Activated naive CD8-positive, alpha-beta T cell (primary cell): ENCODE measurements around the gene DKKL1.

ENCODE experiments used
- H3K27ac Mint-ChIP-seq: one replicate; pipeline ENCODE4 v1.8.0; 2021; ENCODE audit warnings: mixed read lengths
- H3K27me3 Mint-ChIP-seq: one replicate; pipeline ENCODE4 v1.8.0; 2021; ENCODE audit warnings: mixed read lengths
- H3K36me3 Mint-ChIP-seq: one replicate; pipeline ENCODE4 v1.8.0; 2021; ENCODE audit warnings: mixed read lengths
- H3K4me1 Mint-ChIP-seq: one replicate; pipeline ENCODE4 v1.8.0; 2021; ENCODE audit warnings: low read depth, mixed read lengths
- H3K4me3 Mint-ChIP-seq: one replicate; pipeline ENCODE4 v1.8.0; 2021; ENCODE audit warnings: mild to moderate bottlenecking, mixed read lengths
- H3K9me3 Mint-ChIP-seq: one replicate; pipeline ENCODE4 v1.8.0; 2021; ENCODE audit warnings: low read depth, mixed read lengths

Gene DKKL1

DNA sequence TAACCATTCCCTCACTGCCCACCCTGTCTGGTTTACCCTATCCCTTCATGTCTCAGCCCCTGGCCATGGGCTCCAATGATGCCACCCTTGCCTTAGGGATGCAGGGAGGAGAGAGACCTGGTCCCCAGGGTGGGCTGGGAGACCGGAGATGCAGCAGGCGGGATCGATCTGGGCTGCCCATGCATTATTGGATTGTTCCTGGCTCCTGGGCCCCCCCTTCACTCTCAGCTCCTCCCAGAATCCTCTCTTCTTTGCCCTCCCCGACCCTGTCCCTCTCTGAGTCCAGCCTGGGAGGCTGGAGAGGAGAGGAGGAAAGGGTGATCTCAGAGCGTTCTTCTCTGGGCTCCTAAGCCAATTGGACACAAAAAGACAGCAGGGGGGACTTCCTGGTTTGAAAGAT is 30.2 kb downstream of the DKKL1 start:
- Mint-ChIP-seq H3K4me1 (peaks cover 19% of the 10 kb centered on the region), H3K27me3 (no peaks in the 10 kb centered on the region), H3K27ac (no peak overlapping the region), H3K4me3 (no peak overlapping the region), H3K9me3 (no peaks in the 10 kb centered on the region), H3K36me3 (no peaks in the 10 kb centered on the region)

DNA sequence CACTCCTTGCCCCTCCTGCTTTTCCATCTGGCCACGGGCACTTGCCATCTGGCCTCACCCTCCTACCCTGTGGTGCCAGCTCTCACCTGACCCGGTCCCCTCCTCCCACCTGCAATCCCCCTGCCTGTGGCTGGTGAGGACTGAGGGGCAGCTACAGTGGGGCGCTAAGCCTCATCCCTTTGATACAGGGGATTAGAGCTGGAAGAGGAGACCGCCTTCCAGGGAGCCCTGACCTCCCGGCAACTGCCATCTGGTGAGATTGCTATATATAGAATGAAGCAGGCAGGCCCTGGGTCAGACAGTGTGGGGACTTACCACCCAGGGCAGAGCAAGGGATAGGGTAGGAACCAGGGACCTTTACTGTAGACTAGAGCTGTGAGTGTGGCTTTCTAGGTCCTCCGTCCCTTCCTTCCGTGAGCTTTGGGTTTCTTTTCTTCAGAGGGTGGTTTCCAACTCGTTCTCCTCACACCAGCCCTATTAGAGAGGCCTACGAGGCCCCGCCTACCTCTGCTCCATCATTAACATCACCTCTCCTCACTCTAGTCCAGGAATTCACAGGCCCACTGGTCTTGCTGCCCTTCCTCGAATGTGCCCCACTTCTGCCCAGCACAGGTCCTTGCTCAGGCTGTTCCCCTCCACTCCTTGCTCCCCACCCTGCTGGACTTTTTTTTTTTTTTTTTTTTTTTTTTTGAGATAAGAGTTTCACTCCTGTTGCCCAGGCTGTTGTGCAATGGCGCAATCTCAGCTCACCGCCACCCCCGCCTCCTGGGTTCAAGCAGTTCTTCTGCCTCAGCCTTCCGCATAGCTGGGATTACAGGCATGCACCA is 32.1 kb downstream of the DKKL1 start:
- Mint-ChIP-seq H3K27ac (no peak overlapping the region), H3K27me3 (no peaks in the 10 kb centered on the region), H3K4me3 (no peak overlapping the region), H3K4me1 (peaks cover 25% of the 10 kb centered on the region), H3K36me3 (no peaks in the 10 kb centered on the region), H3K9me3 (no peaks in the 10 kb centered on the region)

DNA sequence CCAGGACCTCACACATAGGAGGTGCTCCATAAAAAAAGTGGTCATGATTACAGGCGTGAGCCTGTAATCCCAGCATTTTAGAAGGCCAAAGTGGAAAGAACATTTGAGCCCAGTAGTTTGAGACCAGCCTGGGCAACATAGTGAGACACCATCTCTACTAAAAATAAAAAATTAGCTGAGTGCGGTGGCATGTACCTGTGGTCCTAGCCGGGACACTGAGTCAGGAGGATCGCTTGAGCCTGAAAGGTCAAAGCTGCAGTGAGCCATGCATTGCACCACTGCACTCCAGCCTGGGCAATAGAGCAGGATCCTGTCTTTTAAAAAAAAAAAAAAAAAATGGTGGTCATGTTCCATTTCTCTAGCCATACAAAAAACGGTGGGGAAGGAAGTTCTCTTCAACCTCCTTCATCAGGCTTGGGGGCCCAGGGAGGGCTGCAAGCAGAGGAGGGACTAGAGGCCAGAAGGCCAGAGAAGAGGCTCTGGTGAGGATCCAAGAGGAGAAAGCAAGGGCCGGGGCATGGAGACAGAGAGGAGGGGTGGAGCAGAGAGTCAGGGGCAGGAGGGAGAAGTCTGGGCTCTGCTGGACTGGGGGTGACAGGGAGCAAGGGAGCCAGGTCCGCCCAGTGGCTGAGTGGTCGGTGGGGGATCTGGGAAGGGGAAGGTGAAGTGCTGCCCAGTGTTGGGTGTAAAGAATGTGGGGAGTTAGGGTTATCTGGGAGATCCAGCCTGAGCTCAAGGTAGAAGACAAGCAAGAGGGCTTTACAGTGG is 33.2 kb downstream of the DKKL1 start:
- peaks cover 24% of the 10 kb centered on the region for H3K4me1 Mint-ChIP-seq
- no peak overlapping the region for H3K4me3 Mint-ChIP-seq
- no peak overlapping the region for H3K27ac Mint-ChIP-seq
- H3K27me3 Mint-ChIP-seq, result no peaks in the 10 kb centered on the region
- no peaks in the 10 kb centered on the region for H3K36me3 Mint-ChIP-seq
- no peaks in the 10 kb centered on the region for H3K9me3 Mint-ChIP-seq

DNA sequence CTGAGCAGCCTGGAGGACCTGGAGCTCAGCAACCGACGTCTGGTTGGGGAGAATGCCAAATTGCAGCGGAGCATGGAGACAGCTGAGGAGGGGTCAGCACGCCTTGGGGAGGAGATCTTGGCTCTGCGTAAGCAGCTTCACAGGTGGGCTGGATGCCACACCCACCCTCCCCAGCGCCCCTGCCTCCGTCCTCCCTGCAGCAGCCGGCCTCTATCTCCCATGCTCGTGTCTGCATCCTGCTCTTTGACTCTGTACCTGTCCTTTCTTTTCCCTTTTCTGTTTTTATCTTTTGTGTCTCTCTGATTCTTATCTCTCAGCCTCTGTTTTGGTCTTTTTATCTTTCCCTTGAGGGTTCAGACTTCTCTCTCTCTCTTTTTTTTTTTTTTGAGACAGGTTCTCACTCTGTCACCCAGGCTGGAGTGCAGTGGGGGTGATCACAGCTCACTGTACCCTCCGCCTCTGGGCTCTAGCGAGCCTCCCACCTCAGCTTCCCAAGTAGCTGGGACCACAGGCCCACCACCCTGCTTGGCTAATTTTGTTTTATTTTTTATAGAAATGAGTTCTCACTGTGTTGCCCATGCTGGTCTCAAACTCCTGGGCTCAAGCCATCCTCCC is 34.4 kb downstream of the DKKL1 start:
- no peaks in the 10 kb centered on the region for H3K36me3 Mint-ChIP-seq
- peaks cover 25% of the 10 kb centered on the region for H3K4me1 Mint-ChIP-seq
- peak overlapping the region; percentile 4 for H3K4me3 Mint-ChIP-seq
- no peaks in the 10 kb centered on the region for H3K27me3 Mint-ChIP-seq
- no peak overlapping the region for H3K27ac Mint-ChIP-seq
- no peaks in the 10 kb centered on the region for H3K9me3 Mint-ChIP-seq

DNA sequence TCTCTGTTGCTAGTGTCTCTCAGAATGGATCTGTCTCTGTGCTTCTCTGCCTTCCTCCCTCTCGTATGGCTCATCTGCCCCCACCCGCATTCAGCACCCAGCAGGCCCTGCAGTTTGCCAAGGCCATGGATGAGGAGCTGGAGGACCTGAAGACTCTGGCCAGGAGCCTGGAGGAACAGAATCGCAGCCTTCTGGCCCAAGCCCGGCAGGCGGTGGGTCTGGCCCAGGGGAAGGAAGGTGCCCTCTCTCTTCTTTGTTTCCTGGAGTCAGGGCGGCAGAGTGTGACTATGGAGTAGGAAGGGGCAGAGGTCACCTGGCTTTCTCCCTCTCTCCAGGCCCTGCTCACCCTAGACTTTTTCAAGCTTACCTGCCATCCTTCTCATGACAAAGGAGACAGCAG is 35.3 kb downstream of the DKKL1 start:
- Mint-ChIP-seq H3K4me3 (peak overlapping the region; percentile 4), H3K27me3 (no peaks in the 10 kb centered on the region), H3K27ac (no peak overlapping the region), H3K4me1 (peaks cover 29% of the 10 kb centered on the region), H3K36me3 (no peaks in the 10 kb centered on the region), H3K9me3 (no peaks in the 10 kb centered on the region)

DNA sequence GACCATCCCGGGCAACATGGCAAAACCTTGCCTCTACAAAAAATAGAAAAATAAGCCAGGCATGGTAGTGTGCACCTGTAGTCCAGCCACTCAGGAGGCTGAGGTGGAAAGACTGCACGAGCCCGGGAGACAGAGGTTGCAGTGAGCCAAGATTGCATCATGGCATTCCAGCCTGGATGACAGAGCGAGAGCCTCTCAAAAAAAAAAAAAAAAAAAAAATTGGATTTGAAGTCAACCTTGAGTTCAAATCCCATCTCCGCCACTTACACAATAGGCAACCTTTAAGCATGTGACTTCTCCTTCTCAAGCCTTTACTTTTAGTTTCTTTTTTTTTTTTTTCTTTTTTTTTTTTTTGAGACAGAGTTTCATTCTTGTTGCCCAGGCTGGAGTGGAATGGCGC is 36.4 kb downstream of the DKKL1 start:
- H3K4me1 Mint-ChIP-seq, result peaks cover 32% of the 10 kb centered on the region
- no peak overlapping the region for H3K27ac Mint-ChIP-seq
- H3K36me3 Mint-ChIP-seq, result no peaks in the 10 kb centered on the region
- no peak overlapping the region for H3K4me3 Mint-ChIP-seq
- no peaks in the 10 kb centered on the region for H3K27me3 Mint-ChIP-seq
- no peaks in the 10 kb centered on the region for H3K9me3 Mint-ChIP-seq

DNA sequence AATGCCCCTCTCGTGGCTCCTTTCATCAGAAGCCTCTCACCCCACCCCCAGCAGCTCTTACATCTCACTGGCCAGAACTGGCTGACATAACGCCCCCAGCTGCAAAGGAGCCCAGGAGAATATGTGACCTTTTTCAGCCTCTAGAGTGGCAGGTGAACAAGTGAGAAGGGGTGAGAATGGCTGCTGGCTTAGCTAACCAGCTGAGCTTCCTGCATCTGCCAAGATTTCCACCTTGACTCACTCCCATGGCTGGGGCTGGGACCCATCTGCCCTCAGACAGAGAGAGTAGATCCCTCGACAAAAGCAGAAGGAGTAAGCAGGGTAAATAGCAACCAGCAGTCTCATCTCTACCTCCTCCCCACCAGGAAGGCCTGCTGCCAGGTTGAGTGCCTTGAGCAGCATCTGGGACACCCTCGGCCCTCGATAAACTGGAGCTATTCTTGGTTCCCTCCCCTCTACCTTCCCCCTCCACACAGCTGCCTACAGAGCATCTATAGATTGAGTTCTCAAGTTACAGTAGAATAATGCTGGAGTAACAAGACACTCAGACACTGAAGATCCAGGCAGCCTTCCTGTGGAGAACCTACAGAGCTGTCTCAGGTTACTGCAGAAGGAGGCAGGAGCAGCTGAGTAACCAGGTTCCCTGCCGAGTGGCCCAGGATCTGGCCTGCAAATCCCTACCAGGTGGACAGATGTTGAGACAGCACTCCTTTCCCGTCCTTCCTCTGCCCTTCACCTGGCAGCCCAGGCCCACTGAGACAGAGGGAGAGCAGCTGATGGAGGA is 39.9 kb downstream of the DKKL1 start:
- Mint-ChIP-seq H3K4me1 (peaks cover 34% of the 10 kb centered on the region), H3K27me3 (no peaks in the 10 kb centered on the region), H3K9me3 (no peaks in the 10 kb centered on the region), H3K27ac (no peak overlapping the region), H3K36me3 (no peaks in the 10 kb centered on the region), H3K4me3 (no peak overlapping the region)

DNA sequence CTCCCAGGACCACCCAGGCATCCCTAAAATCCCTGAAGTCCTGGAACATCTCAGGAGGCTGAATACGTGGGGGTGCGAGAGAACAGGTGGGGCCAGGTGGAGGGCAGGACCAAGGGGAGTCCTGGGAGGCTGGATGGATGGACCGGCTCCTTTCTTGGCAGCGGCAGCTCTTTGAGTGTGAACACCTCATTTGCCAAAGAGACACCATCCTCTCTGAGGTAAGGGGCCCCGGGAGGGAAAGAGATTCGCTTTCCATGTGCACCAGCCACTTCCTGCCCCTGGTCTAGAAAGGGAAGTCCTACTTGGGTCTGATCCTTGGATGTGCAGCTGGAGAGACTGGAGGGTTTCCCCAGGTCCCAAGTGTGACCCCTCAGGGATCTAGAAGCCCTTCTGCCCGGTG is 43.4 kb downstream of the DKKL1 start:
- H3K4me3 Mint-ChIP-seq, result no peak overlapping the region
- H3K36me3 Mint-ChIP-seq, result no peaks in the 10 kb centered on the region
- H3K4me1 Mint-ChIP-seq, result peaks cover 56% of the 10 kb centered on the region
- H3K27ac Mint-ChIP-seq, result no peak overlapping the region
- H3K27me3 Mint-ChIP-seq, result no peaks in the 10 kb centered on the region
- no peaks in the 10 kb centered on the region for H3K9me3 Mint-ChIP-seq

DNA sequence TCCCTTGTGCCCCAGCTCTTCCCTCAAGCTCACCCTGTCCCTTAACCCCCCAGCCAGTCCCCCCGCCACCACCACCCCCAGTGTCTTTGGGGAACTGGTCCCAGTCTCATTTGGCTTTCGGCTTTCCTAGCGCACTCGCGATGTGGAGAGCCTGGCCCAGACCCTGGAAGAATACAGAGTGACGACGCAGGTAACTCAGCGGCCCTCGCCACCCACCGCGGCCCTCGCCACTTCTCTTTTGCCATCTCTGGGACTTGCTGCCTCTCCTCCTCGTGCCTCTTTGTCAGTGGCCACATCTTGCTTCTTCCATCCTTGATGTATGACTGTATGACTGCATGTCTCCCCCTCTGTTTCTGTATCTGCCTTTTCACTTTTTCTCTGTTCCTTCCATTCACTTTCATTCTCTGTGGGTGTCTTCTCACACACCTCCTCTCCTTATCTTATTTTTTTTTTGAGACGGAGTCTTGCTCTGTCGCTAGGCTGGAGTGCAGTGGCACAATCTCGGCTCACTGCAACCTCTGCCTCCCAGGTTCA is 43.9 kb downstream of the DKKL1 start:
- no peak overlapping the region for H3K4me3 Mint-ChIP-seq
- H3K27ac Mint-ChIP-seq, result no peak overlapping the region
- H3K27me3 Mint-ChIP-seq, result no peaks in the 10 kb centered on the region
- no peaks in the 10 kb centered on the region for H3K9me3 Mint-ChIP-seq
- H3K36me3 Mint-ChIP-seq, result no peaks in the 10 kb centered on the region
- H3K4me1 Mint-ChIP-seq, result peaks cover 60% of the 10 kb centered on the region

DNA sequence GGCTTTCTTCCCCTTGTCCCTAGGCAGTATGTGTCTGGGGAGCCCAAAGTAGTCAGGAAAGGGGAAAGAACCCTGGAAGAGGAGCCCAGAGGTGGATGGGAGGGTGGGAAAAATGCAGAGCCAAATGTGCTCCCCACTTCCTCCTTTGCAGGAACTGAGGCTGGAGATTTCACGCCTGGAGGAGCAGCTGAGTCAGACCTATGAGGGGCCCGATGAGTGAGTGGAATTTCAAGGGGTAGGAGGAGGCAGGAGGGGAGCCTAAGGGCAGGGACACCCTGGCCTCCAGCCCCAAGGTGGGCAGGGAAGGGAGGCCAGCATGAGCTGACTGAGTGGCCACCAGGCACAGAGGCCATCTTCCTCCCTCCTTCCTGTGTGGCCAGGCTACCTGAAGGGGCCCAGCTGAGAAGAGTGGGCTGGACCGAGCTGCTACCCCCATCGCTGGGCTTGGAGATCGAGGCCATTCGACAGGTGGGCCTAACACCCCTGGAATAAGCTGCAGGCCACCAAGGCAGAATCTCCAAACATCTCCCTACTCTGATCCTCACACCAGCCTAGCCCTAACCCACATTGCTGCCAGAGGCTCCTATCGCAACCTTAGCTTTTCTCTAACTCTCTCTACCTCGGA is 45.3 kb downstream of the DKKL1 start:
- peak overlapping the region; percentile 22 for H3K27ac Mint-ChIP-seq
- H3K4me1 Mint-ChIP-seq, result peaks cover 54% of the 10 kb centered on the region
- H3K9me3 Mint-ChIP-seq, result no peaks in the 10 kb centered on the region
- H3K27me3 Mint-ChIP-seq, result no peaks in the 10 kb centered on the region
- no peaks in the 10 kb centered on the region for H3K36me3 Mint-ChIP-seq
- peak overlapping the region; percentile 51 for H3K4me3 Mint-ChIP-seq

DNA sequence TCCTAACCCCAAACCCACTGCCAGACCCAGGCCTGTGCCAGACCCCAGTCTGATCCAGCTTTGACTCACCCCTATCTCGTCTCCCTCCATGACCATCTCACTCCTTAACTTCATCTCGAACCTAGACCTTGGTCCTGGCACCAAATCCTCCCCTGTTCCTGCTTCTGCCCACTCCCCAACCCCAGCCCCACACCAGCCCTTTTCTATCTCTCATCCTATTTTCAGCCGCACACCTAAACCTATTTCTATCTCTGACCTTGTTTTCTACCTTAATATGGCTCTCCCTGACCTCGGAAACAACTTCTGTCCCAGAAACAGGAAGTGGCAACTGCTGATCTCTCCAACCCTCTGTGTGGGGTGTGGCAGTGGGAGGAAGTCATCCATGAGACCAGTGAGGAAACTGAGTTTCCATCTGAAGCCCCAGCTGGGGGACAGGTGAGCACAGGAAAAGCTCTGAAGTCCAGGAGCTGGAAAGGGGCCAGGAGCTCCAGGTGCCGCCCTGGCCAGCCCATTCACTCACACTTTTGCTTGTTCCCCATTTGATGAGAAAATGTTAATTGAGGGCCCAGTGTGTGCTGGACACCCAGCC is 45.9 kb downstream of the DKKL1 start:
- no peaks in the 10 kb centered on the region for H3K9me3 Mint-ChIP-seq

DNA sequence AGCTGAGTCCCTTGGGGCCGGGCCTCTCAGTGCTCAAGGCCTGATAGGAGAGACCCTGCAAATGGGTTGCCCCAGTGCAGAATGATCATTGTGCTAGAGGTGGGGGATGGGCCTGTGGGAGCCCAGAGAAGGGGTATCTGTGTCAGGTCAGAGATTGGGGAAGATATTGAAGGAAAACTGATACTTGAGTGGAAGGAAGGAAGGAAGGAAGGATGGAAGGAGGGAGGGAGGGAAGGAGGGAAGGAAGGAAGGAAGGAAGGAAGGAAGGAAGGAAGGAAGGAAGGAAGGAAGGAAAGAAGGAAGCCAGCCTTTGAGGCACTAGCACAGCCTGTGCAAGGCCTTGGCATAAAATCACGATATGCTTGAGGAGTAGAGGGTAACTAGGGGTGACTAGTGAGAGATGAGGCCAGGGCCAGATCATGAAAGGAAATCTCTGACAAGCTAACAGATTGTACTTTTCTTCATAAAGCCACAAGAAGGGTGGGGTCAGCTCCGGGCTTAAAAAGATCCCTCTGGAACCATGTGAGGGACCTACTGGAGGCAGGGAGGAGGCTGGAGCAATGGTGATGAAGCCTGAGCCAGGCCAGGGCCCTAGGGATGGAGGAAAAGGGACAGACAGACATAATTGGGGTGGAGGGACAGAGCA is 48.1 kb downstream of the DKKL1 start:
- Mint-ChIP-seq H3K4me3 (no peak overlapping the region), H3K36me3 (no peaks in the 10 kb centered on the region), H3K4me1 (peaks cover 47% of the 10 kb centered on the region), H3K9me3 (no peaks in the 10 kb centered on the region), H3K27ac (no peak overlapping the region), H3K27me3 (no peaks in the 10 kb centered on the region)

More for the DNA sequence above, 45.9 kb downstream of the DKKL1 start:
- H3K4me1 Mint-ChIP-seq, result peaks cover 54% of the 10 kb centered on the region
- no peaks in the 10 kb centered on the region for H3K27me3 Mint-ChIP-seq
- H3K36me3 Mint-ChIP-seq, result no peaks in the 10 kb centered on the region
- peak overlapping the region; percentile 55 for H3K27ac Mint-ChIP-seq
- H3K4me3 Mint-ChIP-seq, result peak overlapping the region; percentile 51

DNA sequence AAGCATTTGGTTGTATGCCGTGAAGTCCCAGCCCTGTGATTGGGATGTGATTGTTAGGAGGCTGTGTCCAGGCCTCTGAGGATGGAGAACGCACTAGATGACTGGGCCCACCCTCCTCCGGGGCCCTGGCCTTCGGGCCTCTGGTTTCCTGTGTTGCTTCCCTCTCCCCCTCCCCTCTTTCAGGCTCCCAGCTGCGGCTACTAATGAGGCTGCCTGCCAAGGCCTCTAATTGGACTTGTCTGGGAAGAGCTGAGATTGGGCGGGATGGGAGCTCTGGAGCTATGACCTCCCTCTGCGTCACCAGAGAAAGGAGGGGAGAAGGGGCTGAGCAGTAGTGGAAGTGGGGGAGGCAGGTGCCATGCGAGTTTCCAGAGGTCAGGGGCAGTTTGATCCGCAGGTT is 49.7 kb downstream of the DKKL1 start:
- H3K4me1 Mint-ChIP-seq, result peaks cover 37% of the 10 kb centered on the region
- no peak overlapping the region for H3K4me3 Mint-ChIP-seq
- H3K9me3 Mint-ChIP-seq, result no peaks in the 10 kb centered on the region
- no peak overlapping the region for H3K27ac Mint-ChIP-seq
- H3K36me3 Mint-ChIP-seq, result no peaks in the 10 kb centered on the region
- peaks cover 4% of the 10 kb centered on the region for H3K27me3 Mint-ChIP-seq
